B cell (primary cell): ENCODE results near the gene NDUFS6. TPM values are rescaled to one million over a fixed set of nuclear protein-coding genes. Genes with fewer than 3 reads are reported as not detected.

ENCODE experiments used
- ATAC-seq: fragments of 200-7000 bp; cut with Tn5 transposase; one replicate; pipeline ENCODE4 v1.10.0; 2021; ENCODE audit warnings: low read depth, mild to moderate bottlenecking, moderate number of reproducible peaks, moderate library complexity
- CTCF ChIA-PET: fragments of 350-600 bp; sonication (Branson Sonifier 250); formaldehyde crosslinking; loops from one replicate; lab custom pipeline; 2021; ENCODE audit warnings: antibody characterized with exemption, inconsistent platforms; lab: Charles Lee
- POLR2A ChIA-PET: fragments of 350-600 bp; sonication (Branson Sonifier 250); formaldehyde crosslinking; loops from one replicate; lab custom pipeline; 2021; ENCODE audit warnings: antibody characterized with exemption; lab: Charles Lee
- DNase-seq: peaks from one replicate; pipeline ENCODE4 v3.0.0; 2013
- H2AFZ ChIP-seq: 2 replicates; pipeline ENCODE4 v1.6.1; 2012; ENCODE audit warnings: mild to moderate bottlenecking, low read depth, low read length; ENCODE audit not compliant: insufficient read depth, poor library complexity, severe bottlenecking
- H3K27ac ChIP-seq, 2 donors: 1 replicate in 1 of 2; 2 replicates in 1 of 2; pipeline ENCODE4 v1.5.1; 2012 to 2013; ENCODE audit warnings: low read length in 2 of 2, mild to moderate bottlenecking in 2 of 2, moderate library complexity in 1 of 2
- H3K27me3 ChIP-seq, 4 experiments: fragments of 200-600 bp in 1 of 4; sonication (generic) in 1 of 4; replicated peaks in 1 of 4; 1 replicate in 2 of 4; 2 replicates in 2 of 4; pipeline versions ENCODE4 v1.6.1 to v1.7.0; 2013 to 2016; ENCODE audit warnings: low read length in 3 of 4, mild to moderate bottlenecking in 2 of 4, mixed read lengths in 1 of 4, moderate library complexity in 1 of 4; ENCODE audit not compliant: insufficient read depth in 4 of 4, control insufficient read depth in 3 of 4; ENCODE audit errors: control extremely low read depth in 1 of 4
- H3K36me3 ChIP-seq, 2 experiments: replicated peaks in 1 of 2; 1 replicate in 1 of 2; 2 replicates in 1 of 2; pipeline versions ENCODE4 v1.6.1 to v1.7.1; 2013; ENCODE audit warnings: low read length in 1 of 2; ENCODE audit not compliant: insufficient read depth in 2 of 2, control insufficient read depth in 1 of 2; ENCODE audit errors: control extremely low read depth in 1 of 2, extremely low read depth in 1 of 2
- H3K4me1 ChIP-seq, 2 donors: fragments of 200-600 bp in 1 of 2; sonication (generic) in 1 of 2; 1 replicate in 1 of 2; 2 replicates in 1 of 2; pipeline versions ENCODE4 v1.5.1 to v1.6.1; 2013 to 2017; ENCODE audit warnings: low read length in 2 of 2; ENCODE audit not compliant: control insufficient read depth in 2 of 2, insufficient read depth in 2 of 2
- H3K4me2 ChIP-seq: replicated peaks from 2 replicates; pipeline ENCODE3; 2012; ENCODE audit warnings: mild to moderate bottlenecking, low read depth, low read length; ENCODE audit not compliant: poor library complexity, severe bottlenecking
- H3K4me3 ChIP-seq, 5 experiments: fragments of 200-600 bp in 1 of 5; sonication (generic) in 1 of 5; 1 replicate in 3 of 5; 2 replicates in 2 of 5; pipeline versions ENCODE4 v1.5.1 to v1.7.0; 2011 to 2016; ENCODE audit warnings: low read length in 4 of 5, mild to moderate bottlenecking in 4 of 5, low read depth in 2 of 5, control low read depth in 1 of 5, moderate library complexity in 1 of 5; ENCODE audit not compliant: insufficient read depth in 1 of 5; ENCODE audit errors: control extremely low read depth in 1 of 5, extremely low read depth in 1 of 5
- H3K79me2 ChIP-seq: fragments of 200-600 bp; sonication (generic); one replicate; pipeline ENCODE4 v1.6.0; 2016; ENCODE audit warnings: low read length; ENCODE audit not compliant: control insufficient read depth, insufficient read depth
- H3K9ac ChIP-seq: fragments of 200-600 bp; sonication (generic); 2 replicates; pipeline ENCODE4 v1.6.1; 2017; ENCODE audit warnings: mild to moderate bottlenecking, low read length, moderate library complexity
- H3K9me3 ChIP-seq, 3 donors: one replicate each; pipeline versions ENCODE4 v1.6.1 to v1.7.1; 2013; ENCODE audit warnings: low read length in 2 of 3; ENCODE audit not compliant: control insufficient read depth in 2 of 3, insufficient read depth in 1 of 3; ENCODE audit errors: control extremely low read depth in 1 of 3
- H4K20me1 ChIP-seq: 2 replicates; pipeline ENCODE4 v1.6.0; 2012; ENCODE audit warnings: mild to moderate bottlenecking, low read length; ENCODE audit not compliant: insufficient read depth, control insufficient read depth, poor library complexity, severe bottlenecking
- H3K27ac Mint-ChIP-seq: one replicate; pipeline ENCODE4 v1.8.0; 2021; ENCODE audit warnings: mixed read lengths
- H3K27me3 Mint-ChIP-seq: one replicate; pipeline ENCODE4 v1.8.0; 2021; ENCODE audit warnings: mixed read lengths
- H3K4me1 Mint-ChIP-seq: one replicate; pipeline ENCODE4 v1.8.0; 2021; ENCODE audit warnings: mixed read lengths
- H3K4me3 Mint-ChIP-seq: one replicate; pipeline ENCODE4 v1.8.0; 2021; ENCODE audit warnings: mixed read lengths
- H3K9me3 Mint-ChIP-seq: one replicate; pipeline ENCODE4 v1.8.0; 2022; ENCODE audit warnings: mixed read lengths; ENCODE audit not compliant: insufficient read depth
- EZH2 ChIP-seq: IDR thresholded peaks from 2 replicates; pipeline ENCODE4 v1.6.1; 2012; ENCODE audit warnings: borderline replicate concordance, low read depth, mild to moderate bottlenecking, moderate library complexity, low read length; ENCODE audit not compliant: insufficient read depth, poor library complexity, severe bottlenecking
- WGBS: methylation state at CpG from one replicate; pipeline ENCODE4 v1.1.5; 2013; ENCODE audit warnings: missing lambda C conversion rate; ENCODE audit not compliant: insufficient coverage; 5-methylcytosine and 5-hydroxymethylcytosine counted together
- intact Hi-C: fragments of 100-400 bp; cut with micrococcal nuclease; formaldehyde crosslinking; loops from one replicate; pipeline ENCODE4 v1.10.0; 2022
- polyA plus RNA-seq: library from polyadenylated mRNA; depleted of rRNA; stranded (reverse); fragments of >200 nt; gene quantifications from 2 replicates; pipeline ENCODE4 v1.2.3, GENCODE V29; 2012
- total RNA-seq, 2 donors: library from RNA; stranded (reverse); fragments of 120-200 nt in 1 of 2; gene quantifications; 1 replicate in 1 of 2; 2 replicates in 1 of 2; pipeline versions ENCODE4 v1.2.3 to v1.2.4, GENCODE V29; 2013 to 2022
- TF ChIP-seq, protein P1 (sequence below): fragments of 200-600 bp; IDR thresholded peaks from one replicate; pipeline ENCODE4 v1.8.0; 2022; ENCODE audit warnings: antibody characterized with exemption, mild to moderate bottlenecking

The NDUFS6 gene
- total and polyA plus RNA-seq, 2 donors (not counting 1 experiment from before 2014, with no cell fraction given): 16.9 to 18.0 TPM

DNA sequence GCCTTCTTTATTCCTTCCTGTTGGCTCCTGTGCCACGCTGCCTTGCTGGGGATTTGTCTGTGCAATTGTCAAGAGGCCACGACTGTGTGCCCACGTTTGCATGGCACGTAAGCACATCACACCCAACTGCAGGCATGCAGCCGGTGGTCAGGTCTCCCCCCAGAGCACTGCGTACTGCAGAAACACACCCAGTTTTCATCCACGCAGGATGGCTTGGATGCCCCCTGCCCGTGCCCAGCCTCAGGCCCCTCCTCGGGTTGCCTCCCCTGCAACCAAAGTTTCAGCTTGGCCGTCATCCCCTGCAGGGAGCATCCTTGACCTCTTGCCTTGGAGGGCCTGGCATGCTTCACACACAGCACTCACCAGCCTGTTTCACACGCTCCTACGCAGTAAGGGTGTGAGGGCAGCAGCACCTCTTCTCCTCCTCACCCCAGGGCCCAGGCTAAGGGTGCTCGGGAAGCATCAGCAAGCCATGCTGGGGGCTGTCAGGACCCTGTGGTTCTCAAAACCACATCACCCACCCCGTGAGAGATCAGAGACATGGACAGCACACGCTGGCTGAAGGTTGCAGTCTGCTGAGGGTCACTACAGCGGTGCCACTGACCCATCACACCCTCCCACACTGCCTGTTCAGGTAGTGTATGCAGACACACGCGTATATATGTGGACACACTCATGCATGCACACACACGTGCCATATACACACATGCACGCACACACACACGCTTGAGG is 4.7 kb upstream of the NDUFS6 start:
- intact Hi-C loops: no loop called here
- 96% methylated on average over 20 of the region's 21 CpGs for WGBS

More for the DNA sequence above, 4.7 kb upstream of the NDUFS6 start:
- H3K4me1 Mint-ChIP-seq: peaks cover 53% of the 10 kb centered on the region
- H3K4me2 ChIP-seq: no peak overlapping the region
- POLR2A ChIA-PET: no interaction called here
- TF ChIP-seq, protein P1, sequence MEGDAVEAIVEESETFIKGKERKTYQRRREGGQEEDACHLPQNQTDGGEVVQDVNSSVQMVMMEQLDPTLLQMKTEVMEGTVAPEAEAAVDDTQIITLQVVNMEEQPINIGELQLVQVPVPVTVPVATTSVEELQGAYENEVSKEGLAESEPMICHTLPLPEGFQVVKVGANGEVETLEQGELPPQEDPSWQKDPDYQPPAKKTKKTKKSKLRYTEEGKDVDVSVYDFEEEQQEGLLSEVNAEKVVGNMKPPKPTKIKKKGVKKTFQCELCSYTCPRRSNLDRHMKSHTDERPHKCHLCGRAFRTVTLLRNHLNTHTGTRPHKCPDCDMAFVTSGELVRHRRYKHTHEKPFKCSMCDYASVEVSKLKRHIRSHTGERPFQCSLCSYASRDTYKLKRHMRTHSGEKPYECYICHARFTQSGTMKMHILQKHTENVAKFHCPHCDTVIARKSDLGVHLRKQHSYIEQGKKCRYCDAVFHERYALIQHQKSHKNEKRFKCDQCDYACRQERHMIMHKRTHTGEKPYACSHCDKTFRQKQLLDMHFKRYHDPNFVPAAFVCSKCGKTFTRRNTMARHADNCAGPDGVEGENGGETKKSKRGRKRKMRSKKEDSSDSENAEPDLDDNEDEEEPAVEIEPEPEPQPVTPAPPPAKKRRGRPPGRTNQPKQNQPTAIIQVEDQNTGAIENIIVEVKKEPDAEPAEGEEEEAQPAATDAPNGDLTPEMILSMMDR: no peak
- TF ChIP-seq EZH2: no peak
- H3K4me3 ChIP-seq: no peak overlapping the region
- H3K36me3 ChIP-seq: peaks cover 0 to 19% of the 10 kb centered on the region in 2 experiments
- CTCF ChIA-PET: no interaction called here
- no peaks in the 10 kb centered on the region for H3K27me3 ChIP-seq
- H3K9me3 ChIP-seq: no peaks in the 10 kb centered on the region
- H3K79me2 ChIP-seq: peaks cover 38% of the 10 kb centered on the region
- no peaks in the 10 kb centered on the region for H4K20me1 ChIP-seq
- no peak overlapping the region for H3K27ac Mint-ChIP-seq
- no peak overlapping the region for H3K27ac ChIP-seq
- DNase-seq (no peak), ATAC-seq (no peak)
- H2AFZ ChIP-seq: no peak overlapping the region
- H3K9ac ChIP-seq: no peak overlapping the region
- H3K9me3 Mint-ChIP-seq: no peaks in the 10 kb centered on the region
- peaks cover 12 to 30% of the 10 kb centered on the region in 2 donors for H3K4me1 ChIP-seq
- no peak overlapping the region for H3K4me3 Mint-ChIP-seq
- H3K27me3 Mint-ChIP-seq: no peaks in the 10 kb centered on the region
